ENCODE measurements around the gene TTF2.
A peak's percentile ranks its signal among the peaks of the same experiment; 100 is the strongest.

The TTF2 gene

GRCh38 chr1:117059678-117060440 is at the start of gene TTF2:
TTF2 (plus strand) TSS chr1:117060326; CDS start chr1:117060347, 21 bp downstream.
- peak; percentile 90 for DNase-seq (ENCODE audit: extremely low read depth, low read depth)
- TF ChIP-seq CTCF (IDR thresholded peaks at IDR 0.05; ENCODE audit: low read depth, low read length) = no peak

- DNase-seq (ENCODE audit: extremely low read depth, low read depth) = no peak
- TF ChIP-seq CTCF (IDR thresholded peaks at IDR 0.05; ENCODE audit: low read depth, low read length) = no peak
These were observed 48.8 kb upstream of the TTF2 start for GRCh38 chr1:117011334-117011733.

- DNase-seq (ENCODE audit: extremely low read depth, low read depth) = no peak
- TF ChIP-seq CTCF (IDR thresholded peaks at IDR 0.05; ENCODE audit: low read depth, low read length) = no peak
These were observed 46.7 kb upstream of the TTF2 start for GRCh38 chr1:117013309-117013858.

- TF ChIP-seq CTCF (IDR thresholded peaks at IDR 0.05; ENCODE audit: low read depth, low read length) = no peak
- no peak for DNase-seq (ENCODE audit: extremely low read depth, low read depth)
These were observed 45.9 kb upstream of the TTF2 start for GRCh38 chr1:117014209-117014608.

GRCh38 chr1:117015724-117016123 is 44.4 kb upstream of the TTF2 start:
- no peak for DNase-seq (ENCODE audit: extremely low read depth, low read depth)
- no peak for TF ChIP-seq CTCF (IDR thresholded peaks at IDR 0.05; ENCODE audit: low read depth, low read length)

- no peak for DNase-seq (ENCODE audit: extremely low read depth, low read depth)
- TF ChIP-seq CTCF (IDR thresholded peaks at IDR 0.05; ENCODE audit: low read depth, low read length) = no peak
These were observed 43.1 kb upstream of the TTF2 start for GRCh38 chr1:117017062-117017461.

- DNase-seq (ENCODE audit: extremely low read depth, low read depth) = no peak
- no peak for TF ChIP-seq CTCF (IDR thresholded peaks at IDR 0.05; ENCODE audit: low read depth, low read length)
These were observed 42.5 kb upstream of the TTF2 start for GRCh38 chr1:117017648-117018047.

All from AG09319 (cell line).